ENCODE measurements around the gene NCKAP5.

NCKAP5 gene

GRCh38 chr2:132984731-132985130 is 583.5 kb downstream of the NCKAP5 start:
- TF ChIP-seq BHLHE40 (IDR thresholded peaks at IDR 0.05; ENCODE audit: borderline replicate concordance) (no peak), SP1 (IDR thresholded peaks at IDR 0.05) (no peak), ZNF384 (IDR thresholded peaks at IDR 0.05) (no peak), ELF4 (IDR thresholded peaks at IDR 0.05) (no peak), CTBP1 (IDR thresholded peaks at IDR 0.05; ENCODE audit: borderline replicate concordance) (no peak), FOXM1 (IDR thresholded peaks at IDR 0.05; ENCODE audit: borderline replicate concordance) (no peak), HDGF (IDR thresholded peaks at IDR 0.05; ENCODE audit: borderline replicate concordance) (no peak), LEF1 (IDR thresholded peaks at IDR 0.05; ENCODE audit: borderline replicate concordance) (no peak), TARDBP (IDR thresholded peaks at IDR 0.05) (no peak), PKNOX1 (IDR thresholded peaks at IDR 0.05) (no peak), FOXA1 (IDR thresholded peaks at IDR 0.05) (no peak), SUZ12 (IDR thresholded peaks at IDR 0.05) (no peak)
- DNase-seq (ENCODE audit: extremely low spot score): no peak
- ChIA-PET POLR2A (no interaction called here), CTCF (no interaction called here)

GRCh38 chr2:132980304-132980703 is 588.0 kb downstream of the NCKAP5 start:
- no peak for DNase-seq (ENCODE audit: extremely low spot score)
- TF ChIP-seq FOXK2 (IDR thresholded peaks at IDR 0.05) (no peak), TARDBP (IDR thresholded peaks at IDR 0.05) (no peak), NFRKB (IDR thresholded peaks at IDR 0.05) (no peak), ZNF384 (IDR thresholded peaks at IDR 0.05) (no peak), CTBP1 (IDR thresholded peaks at IDR 0.05; ENCODE audit: borderline replicate concordance) (no peak), SUZ12 (IDR thresholded peaks at IDR 0.05) (no peak), ARNT (IDR thresholded peaks at IDR 0.05) (no peak), LEF1 (IDR thresholded peaks at IDR 0.05; ENCODE audit: borderline replicate concordance) (no peak), L3MBTL2 (conservative IDR thresholded peaks at IDR 0.05) (no peak), FOXA1 (IDR thresholded peaks at IDR 0.05) (no peak), SP1 (IDR thresholded peaks at IDR 0.05) (no peak), FOXM1 (IDR thresholded peaks at IDR 0.05; ENCODE audit: borderline replicate concordance) (no peak), BHLHE40 (IDR thresholded peaks at IDR 0.05; ENCODE audit: borderline replicate concordance) (no peak), ELF4 (IDR thresholded peaks at IDR 0.05) (no peak), PKNOX1 (IDR thresholded peaks at IDR 0.05) (no peak), HDGF (IDR thresholded peaks at IDR 0.05; ENCODE audit: borderline replicate concordance) (no peak)
- CTCF ChIA-PET: no interaction called here
- POLR2A ChIA-PET: no interaction called here

GRCh38 chr2:132979339-132980093 is 588.7 kb downstream of the NCKAP5 start:
- ChIA-PET CTCF (no interaction called here), POLR2A (no interaction called here)
- no peak for DNase-seq (ENCODE audit: extremely low spot score)
- TF ChIP-seq SUZ12 (IDR thresholded peaks at IDR 0.05): no peak
- no peak for TF ChIP-seq FOXA1 (IDR thresholded peaks at IDR 0.05)

GRCh38 chr2:132978840-132979239 is 589.4 kb downstream of the NCKAP5 start:
- no peak for DNase-seq (ENCODE audit: extremely low spot score)
- POLR2A ChIA-PET: no interaction called here
- CTCF ChIA-PET: interaction anchor here (0.9 kb wide), 1 partner anchor 586 kb away, joined by 3 read pairs; no protein-coding TSS in a partner anchor
- TF ChIP-seq TARDBP (IDR thresholded peaks at IDR 0.05): no peak
- no peak for TF ChIP-seq L3MBTL2 (conservative IDR thresholded peaks at IDR 0.05)
- no peak for TF ChIP-seq ZNF384 (IDR thresholded peaks at IDR 0.05)
- no peak for TF ChIP-seq FOXK2 (IDR thresholded peaks at IDR 0.05)
- TF ChIP-seq LEF1 (IDR thresholded peaks at IDR 0.05; ENCODE audit: borderline replicate concordance): no peak
- TF ChIP-seq HDGF (IDR thresholded peaks at IDR 0.05; ENCODE audit: borderline replicate concordance): no peak
- TF ChIP-seq CTBP1 (IDR thresholded peaks at IDR 0.05; ENCODE audit: borderline replicate concordance): no peak
- no peak for TF ChIP-seq FOXA1 (IDR thresholded peaks at IDR 0.05)
- TF ChIP-seq ELF4 (IDR thresholded peaks at IDR 0.05): no peak
- no peak for TF ChIP-seq NFRKB (IDR thresholded peaks at IDR 0.05)
- no peak for TF ChIP-seq BHLHE40 (IDR thresholded peaks at IDR 0.05; ENCODE audit: borderline replicate concordance)
- TF ChIP-seq PKNOX1 (IDR thresholded peaks at IDR 0.05): no peak
- no peak for TF ChIP-seq ARNT (IDR thresholded peaks at IDR 0.05)
- no peak for TF ChIP-seq SUZ12 (IDR thresholded peaks at IDR 0.05)

- CTCF ChIA-PET: interaction anchor here (0.9 kb wide), 1 partner anchor 587 kb away, joined by 3 read pairs; no protein-coding TSS in a partner anchor
- no peak for DNase-seq (ENCODE audit: extremely low spot score)
- POLR2A ChIA-PET: no interaction called here
- no peak for TF ChIP-seq ZNF384 (IDR thresholded peaks at IDR 0.05)
- no peak for TF ChIP-seq ARNT (IDR thresholded peaks at IDR 0.05)
- no peak for TF ChIP-seq FOXA1 (IDR thresholded peaks at IDR 0.05)
- no peak for TF ChIP-seq BHLHE40 (IDR thresholded peaks at IDR 0.05; ENCODE audit: borderline replicate concordance)
- TF ChIP-seq ELF4 (IDR thresholded peaks at IDR 0.05): no peak
- TF ChIP-seq SP1 (IDR thresholded peaks at IDR 0.05): no peak
- no peak for TF ChIP-seq PKNOX1 (IDR thresholded peaks at IDR 0.05)
- no peak for TF ChIP-seq HDGF (IDR thresholded peaks at IDR 0.05; ENCODE audit: borderline replicate concordance)
- TF ChIP-seq NFRKB (IDR thresholded peaks at IDR 0.05): no peak
- TF ChIP-seq L3MBTL2 (conservative IDR thresholded peaks at IDR 0.05): no peak
- no peak for TF ChIP-seq FOXK2 (IDR thresholded peaks at IDR 0.05)
- TF ChIP-seq TARDBP (IDR thresholded peaks at IDR 0.05): no peak
- TF ChIP-seq CTBP1 (IDR thresholded peaks at IDR 0.05; ENCODE audit: borderline replicate concordance): no peak
- TF ChIP-seq FOXM1 (IDR thresholded peaks at IDR 0.05; ENCODE audit: borderline replicate concordance): no peak
- TF ChIP-seq SUZ12 (IDR thresholded peaks at IDR 0.05): no peak
- TF ChIP-seq LEF1 (IDR thresholded peaks at IDR 0.05; ENCODE audit: borderline replicate concordance): no peak
Measured at GRCh38 chr2:132977812-132978529, 590.3 kb downstream of the NCKAP5 start.

Measured in HEK293T (cell line).